Mucosa of stomach (tissue), 1 donor: ENCODE measurements around the gene POLR2L.

ENCODE experiments used
- H3K27me3 ChIP-seq: one replicate; pipeline ENCODE4 v1.7.0; 2013; ENCODE audit warnings: mild to moderate bottlenecking, low read length; ENCODE audit not compliant: control insufficient read depth, insufficient read depth
- H3K36me3 ChIP-seq: one replicate; pipeline ENCODE4 v1.7.0; 2013; ENCODE audit warnings: low read length; ENCODE audit not compliant: control insufficient read depth, insufficient read depth
- H3K4me1 ChIP-seq: one replicate; pipeline ENCODE4 v1.7.0; 2013; ENCODE audit warnings: mild to moderate bottlenecking, low read length; ENCODE audit not compliant: control insufficient read depth, insufficient read depth
- H3K4me3 ChIP-seq: one replicate; pipeline ENCODE4 v1.7.0; 2013; ENCODE audit warnings: low read length
- H3K9ac ChIP-seq: one replicate; pipeline ENCODE4 v1.7.0; 2013; ENCODE audit warnings: mild to moderate bottlenecking, low read length, moderate library complexity
- H3K9me3 ChIP-seq: one replicate; pipeline ENCODE4 v1.7.0; 2013; ENCODE audit warnings: mild to moderate bottlenecking, low read length, moderate library complexity; ENCODE audit not compliant: control insufficient read depth
- donor health status: Pancreatic carcinoma.

The POLR2L gene

GRCh38 chr11:858762-859339 is 16.5 kb upstream of the POLR2L start:
- Histone ChIP-seq H3K4me1 (peaks cover 27% of the 10 kb centered on the region), H3K9me3 (no peaks in the 10 kb centered on the region), H3K27me3 (peaks cover 30% of the 10 kb centered on the region), H3K9ac (no peak overlapping the region), H3K4me3 (no peak overlapping the region), H3K36me3 (no peaks in the 10 kb centered on the region)

- H3K9me3 ChIP-seq, result no peaks in the 10 kb centered on the region
- H3K27me3 ChIP-seq, result peaks cover 24% of the 10 kb centered on the region
- H3K4me1 ChIP-seq, result peaks cover 25% of the 10 kb centered on the region
- H3K36me3 ChIP-seq, result no peaks in the 10 kb centered on the region
- no peak overlapping the region for H3K4me3 ChIP-seq
- no peak overlapping the region for H3K9ac ChIP-seq
These were observed 15.9 kb upstream of the POLR2L start for GRCh38 chr11:858053-858761.

GRCh38 chr11:856397-856796 is 14.1 kb upstream of the POLR2L start:
- Histone ChIP-seq H3K27me3 (peaks cover 9% of the 10 kb centered on the region), H3K9ac (no peak overlapping the region), H3K36me3 (no peaks in the 10 kb centered on the region), H3K4me1 (peaks cover 12% of the 10 kb centered on the region), H3K9me3 (no peaks in the 10 kb centered on the region), H3K4me3 (no peak overlapping the region)

DNA sequence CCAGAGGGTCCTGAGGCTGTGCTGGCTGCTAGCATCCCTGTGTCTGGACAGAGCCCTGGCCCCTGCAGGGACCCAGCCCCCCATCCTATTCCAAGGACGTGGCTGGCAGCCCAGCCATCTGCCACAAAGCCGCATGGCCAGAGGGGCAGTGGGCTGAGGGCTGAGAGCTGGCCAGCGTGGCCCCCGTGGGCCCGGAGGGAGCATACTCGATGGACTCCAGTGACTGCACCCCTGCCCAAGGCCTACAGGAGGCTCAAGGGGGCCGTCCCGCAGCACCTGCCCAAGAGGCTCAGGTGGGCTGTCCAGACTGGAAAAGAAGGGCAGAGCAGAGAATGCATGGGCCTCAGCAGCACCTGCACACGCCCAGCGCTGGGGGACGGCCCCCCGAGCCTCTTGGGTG is 13.5 kb upstream of the POLR2L start:
- Histone ChIP-seq H3K36me3 (no peaks in the 10 kb centered on the region), H3K4me1 (peaks cover 12% of the 10 kb centered on the region), H3K9me3 (no peaks in the 10 kb centered on the region), H3K9ac (no peak overlapping the region), H3K27me3 (peaks cover 11% of the 10 kb centered on the region), H3K4me3 (no peak overlapping the region)

- Histone ChIP-seq H3K27me3 (peaks cover 13% of the 10 kb centered on the region), H3K36me3 (no peaks in the 10 kb centered on the region), H3K4me1 (peaks cover 16% of the 10 kb centered on the region), H3K9ac (no peak overlapping the region), H3K4me3 (no peak overlapping the region), H3K9me3 (no peaks in the 10 kb centered on the region)
These were observed 13.0 kb upstream of the POLR2L start for GRCh38 chr11:855330-855674.

GRCh38 chr11:854601-855329 is 12.4 kb upstream of the POLR2L start:
- no peaks in the 10 kb centered on the region for H3K36me3 ChIP-seq
- H3K4me1 ChIP-seq, result peaks cover 14% of the 10 kb centered on the region
- no peaks in the 10 kb centered on the region for H3K9me3 ChIP-seq
- H3K27me3 ChIP-seq, result peaks cover 17% of the 10 kb centered on the region
- no peak overlapping the region for H3K4me3 ChIP-seq
- H3K9ac ChIP-seq, result no peak overlapping the region

DNA sequence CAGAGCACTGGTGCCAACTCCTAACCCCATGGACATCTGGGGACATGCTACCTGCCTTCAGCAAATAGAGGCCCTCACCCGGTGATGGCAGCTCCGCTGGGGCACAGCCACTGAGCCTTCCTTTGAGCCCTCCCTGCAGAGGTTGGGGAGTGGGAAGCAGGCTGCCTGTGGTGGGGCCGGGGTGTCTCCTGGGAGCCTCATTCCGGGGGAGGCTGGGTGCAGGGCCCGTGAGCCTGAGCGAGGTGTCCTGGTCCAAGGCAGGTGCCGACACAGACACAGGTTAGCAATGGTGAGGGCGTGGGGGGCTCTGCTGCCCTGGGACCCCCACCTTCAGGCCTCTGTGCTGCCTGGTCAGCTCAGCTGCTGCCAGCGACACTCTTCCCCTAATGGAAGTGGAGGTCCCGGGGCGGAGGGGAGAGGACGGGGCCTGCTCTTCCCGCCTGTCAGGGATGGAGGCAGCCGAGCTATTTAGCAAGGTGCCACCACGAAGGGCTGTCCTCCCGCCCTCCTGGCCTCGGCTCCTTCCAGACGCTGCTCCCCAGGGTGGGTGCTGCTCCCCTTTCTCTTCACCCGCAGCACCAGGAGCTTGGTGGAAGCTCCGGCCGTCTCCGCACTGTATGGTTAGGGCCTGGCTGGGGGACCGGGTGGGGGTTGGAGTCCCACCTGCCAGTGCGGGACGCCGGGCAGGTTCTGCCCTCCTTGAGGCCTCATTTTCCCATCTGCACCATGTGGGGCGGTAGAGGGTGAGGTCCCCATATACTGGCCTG is 11.5 kb upstream of the POLR2L start:
- Histone ChIP-seq H3K9me3 (no peaks in the 10 kb centered on the region), H3K36me3 (no peaks in the 10 kb centered on the region), H3K27me3 (peaks cover 23% of the 10 kb centered on the region), H3K4me3 (no peak overlapping the region), H3K4me1 (peaks cover 15% of the 10 kb centered on the region), H3K9ac (no peak overlapping the region)

GRCh38 chr11:852762-853161 is 10.4 kb upstream of the POLR2L start:
- H3K4me3 ChIP-seq, result no peak overlapping the region
- H3K36me3 ChIP-seq, result no peaks in the 10 kb centered on the region
- no peaks in the 10 kb centered on the region for H3K9me3 ChIP-seq
- H3K9ac ChIP-seq, result no peak overlapping the region
- H3K27me3 ChIP-seq, result peaks cover 34% of the 10 kb centered on the region
- peaks cover 23% of the 10 kb centered on the region for H3K4me1 ChIP-seq

DNA sequence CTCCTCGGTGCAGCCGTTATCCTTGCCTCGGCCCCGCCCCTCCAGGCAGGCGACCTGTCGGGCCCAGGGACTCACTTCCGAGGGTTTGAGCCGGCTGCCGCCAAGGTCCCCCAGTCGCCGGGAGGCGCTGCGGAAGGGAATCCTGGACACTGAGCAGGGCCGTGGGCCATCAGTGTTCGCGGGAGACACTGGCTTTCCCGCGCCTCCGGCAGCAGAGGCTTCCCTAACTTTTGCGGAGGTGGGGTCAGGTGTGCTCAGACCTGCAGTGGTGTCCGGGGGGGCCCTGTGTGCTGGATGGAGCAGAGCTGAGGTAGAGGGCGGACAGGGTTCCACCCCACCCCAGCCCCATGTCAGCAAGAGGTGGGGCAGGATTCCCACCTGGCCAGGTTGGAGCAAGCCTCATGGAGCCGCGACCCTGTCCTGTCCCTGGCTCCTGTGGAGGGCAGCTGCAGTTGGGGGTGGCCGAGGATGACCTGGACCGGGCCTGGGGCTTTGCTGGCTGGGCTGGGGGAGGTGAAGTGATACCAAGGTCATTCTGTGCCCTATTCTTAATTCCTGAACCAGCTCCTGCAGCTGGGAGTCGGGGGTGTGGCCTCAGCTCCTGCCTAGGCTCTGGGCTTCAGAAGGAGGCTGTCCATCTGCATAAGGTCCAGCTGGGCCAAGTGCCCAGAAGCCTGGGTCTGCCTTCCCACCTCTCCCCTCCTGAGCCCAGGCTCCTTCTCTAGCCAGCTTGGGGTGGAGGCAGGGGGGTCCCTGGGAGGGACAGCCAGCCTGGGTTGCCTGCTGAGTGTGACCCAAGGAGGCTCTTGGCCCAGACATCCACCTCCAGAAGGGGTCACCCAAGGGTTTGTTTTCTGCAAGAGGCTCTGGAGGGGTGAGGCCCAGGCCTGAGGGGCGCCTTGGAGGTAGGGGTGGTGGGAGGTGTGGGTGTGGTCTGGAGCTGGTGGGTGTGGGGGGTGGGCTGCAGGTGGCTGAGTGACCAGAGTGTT is 8.7 kb upstream of the POLR2L start:
- H3K4me3 ChIP-seq, result no peak overlapping the region
- no peaks in the 10 kb centered on the region for H3K36me3 ChIP-seq
- H3K4me1 ChIP-seq, result peaks cover 23% of the 10 kb centered on the region
- H3K27me3 ChIP-seq, result peaks cover 40% of the 10 kb centered on the region
- no peak overlapping the region for H3K9ac ChIP-seq
- H3K9me3 ChIP-seq, result no peaks in the 10 kb centered on the region

DNA sequence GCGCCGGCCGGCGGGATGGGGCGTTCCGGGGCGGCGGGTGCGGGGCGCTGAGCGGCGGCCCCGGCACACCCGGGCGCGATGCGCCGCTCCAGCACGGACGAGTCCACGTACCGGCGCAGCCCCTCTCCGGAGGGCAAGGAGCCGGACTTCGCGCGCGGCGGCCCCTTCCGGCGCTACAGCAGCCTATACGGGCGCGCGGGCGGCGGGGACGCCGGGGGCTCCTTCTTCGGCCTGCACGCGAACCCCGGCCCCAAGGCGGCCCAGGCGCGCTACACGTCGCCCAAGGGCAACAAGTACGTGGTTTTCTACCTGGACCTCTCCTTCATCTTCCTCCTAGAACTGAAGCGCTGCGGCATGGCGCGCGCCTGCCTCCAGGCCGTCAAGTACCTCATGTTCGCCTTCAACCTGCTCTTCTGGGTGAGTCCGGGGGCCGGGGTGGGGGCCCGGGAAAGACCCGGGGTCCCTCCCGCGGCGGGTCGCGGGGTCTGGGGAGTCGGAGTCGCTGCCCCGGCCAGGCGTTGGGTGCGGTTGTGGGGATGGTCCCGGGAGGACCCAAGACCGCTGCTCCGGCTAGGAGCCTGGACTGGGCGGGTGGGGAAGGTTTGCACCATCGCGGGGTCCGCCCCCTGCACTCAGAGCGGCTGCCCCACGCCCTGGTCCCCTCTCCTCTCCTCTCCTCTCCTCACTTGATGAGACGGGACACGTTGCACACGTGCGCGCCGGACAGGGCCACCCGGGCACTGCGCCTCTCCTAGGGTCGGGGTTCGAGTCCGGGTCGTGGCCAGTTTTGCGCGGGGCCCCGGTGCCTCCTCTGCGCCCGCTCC is 7.8 kb upstream of the POLR2L start:
- Histone ChIP-seq H3K4me3 (no peak overlapping the region), H3K27me3 (peaks cover 40% of the 10 kb centered on the region), H3K9ac (no peak overlapping the region), H3K36me3 (no peaks in the 10 kb centered on the region), H3K4me1 (peaks cover 30% of the 10 kb centered on the region), H3K9me3 (no peaks in the 10 kb centered on the region)
